ENCODE measurements around the gene FCAR. TPM values are rescaled to one million over a fixed set of nuclear protein-coding genes. Genes with fewer than 3 reads are reported as not detected.
"Not testable (repeated sequence)": the region's sequence is repeated elsewhere in the genome, so short reads cannot be mapped to it uniquely, and the experiment has no call there.

The FCAR gene
- total and polyA plus RNA-seq, 2 experiments from 2014 or later, result not detected

- H3K4me2 ChIP-seq (ENCODE audit: unreplicated experiment), result no peak overlapping the region
- H3K4me3 ChIP-seq, result no peak overlapping the region
- 29 to 33% methylated on average over 2 of the region's 2 CpGs for WGBS, 2 experiments (ENCODE audit: low coverage in 1 of 2, low lambda C conversion rate in 2 of 2, missing lambda C conversion rate in 2 of 2)
- H2AFZ ChIP-seq, result no peak overlapping the region
- no peaks in the 10 kb centered on the region for H3K36me3 ChIP-seq (ENCODE audit: low read depth)
- H3K4me1 ChIP-seq (ENCODE audit: insufficient read depth), result no peaks in the 10 kb centered on the region
- H3K9ac ChIP-seq, result no peak overlapping the region
- no peak for TF ChIP-seq EZH2 (IDR thresholded peaks at IDR 0.05; ENCODE audit: insufficient read depth, poor library complexity, severe bottlenecking)
- TF ChIP-seq EZH2phosphoT487 (IDR thresholded peaks at IDR 0.05; ENCODE audit: insufficient read depth, low read depth), result no peak
- H4K20me1 ChIP-seq (ENCODE audit: insufficient read depth), result no peaks in the 10 kb centered on the region
- H3K27me3 ChIP-seq (replicated peaks; ENCODE audit: insufficient read depth), result no peaks in the 10 kb centered on the region
- no peak overlapping the region for H3K27ac ChIP-seq
- no peaks in the 10 kb centered on the region for H3K9me2 ChIP-seq (ENCODE audit: insufficient read depth)
- H3F3A ChIP-seq (ENCODE audit: insufficient read depth), result no peaks in the 10 kb centered on the region
- DNase-seq, result no peak
- no peaks in the 10 kb centered on the region for H3K79me2 ChIP-seq (ENCODE audit: insufficient read depth)
- in situ Hi-C loops (cut with MboI), result no loop called here
- H3K9me3 ChIP-seq (ENCODE audit: low read depth), result no peaks in the 10 kb centered on the region
Observed at GRCh38 chr19:54896036-54896435, 22.0 kb downstream of the FCAR start.

DNA sequence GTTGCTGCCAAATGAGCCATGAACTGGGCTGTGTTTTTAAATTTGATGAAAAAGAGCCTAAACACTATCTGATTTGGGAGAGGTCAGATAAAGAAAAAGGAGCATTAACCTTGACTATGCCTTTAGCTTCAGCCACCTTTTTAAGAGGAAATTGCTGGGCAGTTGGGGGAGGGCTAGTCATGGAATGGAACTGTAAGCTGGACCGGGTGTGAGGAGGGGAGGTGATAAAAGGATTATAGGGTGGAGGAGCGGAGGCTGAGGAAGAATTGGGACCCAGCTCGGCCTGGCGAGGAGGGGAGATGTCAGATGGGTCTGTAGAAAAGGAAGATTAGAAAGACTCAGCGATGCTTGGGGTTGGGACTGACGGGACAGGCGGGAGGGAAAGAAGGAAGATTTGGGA is 24.6 kb downstream of the FCAR start:
- 36 to 39% methylated on average over 7 of the region's 7 CpGs for whole genome bisulfite sequencing, 2 experiments (ENCODE audit: low coverage in 1 of 2, low lambda C conversion rate in 2 of 2, missing lambda C conversion rate in 2 of 2)
- H3K79me2 ChIP-seq (ENCODE audit: insufficient read depth); H3K36me3 ChIP-seq (ENCODE audit: low read depth); H3F3A ChIP-seq (ENCODE audit: insufficient read depth); H3K27ac ChIP-seq; H3K9ac ChIP-seq; H3K27me3 ChIP-seq (replicated peaks; ENCODE audit: insufficient read depth); H3K9me2 ChIP-seq (ENCODE audit: insufficient read depth); in situ Hi-C loops (cut with MboI); H3K4me2 ChIP-seq (ENCODE audit: unreplicated experiment); H3K9me3 ChIP-seq (ENCODE audit: low read depth); H3K4me3 ChIP-seq; H4K20me1 ChIP-seq (ENCODE audit: insufficient read depth); H2AFZ ChIP-seq; DNase-seq; H3K4me1 ChIP-seq (ENCODE audit: insufficient read depth): not testable (repeated sequence)

DNA sequence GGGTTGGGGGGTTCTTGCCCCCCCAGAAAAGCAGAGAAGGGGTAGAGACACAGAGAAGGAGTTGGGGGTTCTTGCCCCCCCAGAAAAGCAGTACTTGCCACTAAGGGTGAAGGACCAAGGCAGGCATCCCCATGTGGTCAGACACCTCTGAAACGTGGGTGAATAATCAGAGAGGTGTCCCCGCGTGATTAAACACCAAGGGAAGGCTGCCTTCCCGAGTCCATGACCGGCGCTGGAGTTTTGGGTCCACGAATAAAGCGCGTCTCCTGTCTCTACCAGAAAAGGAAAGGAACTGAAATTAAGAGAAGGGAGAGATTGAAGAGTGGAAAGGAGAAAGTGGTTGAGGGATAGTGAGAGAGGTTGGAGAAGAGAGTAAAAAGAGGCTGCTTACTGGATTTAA is 25.6 kb downstream of the FCAR start:
- 50 to 55% methylated on average over 9 of the region's 9 CpGs for WGBS, 2 experiments (ENCODE audit: low coverage in 1 of 2, low lambda C conversion rate in 2 of 2, missing lambda C conversion rate in 2 of 2)
- DNase-seq; H3K27ac ChIP-seq; H3K79me2 ChIP-seq (ENCODE audit: insufficient read depth); H3K4me2 ChIP-seq (ENCODE audit: unreplicated experiment); H3K36me3 ChIP-seq (ENCODE audit: low read depth); H2AFZ ChIP-seq; H3F3A ChIP-seq (ENCODE audit: insufficient read depth); H3K4me1 ChIP-seq (ENCODE audit: insufficient read depth); H3K9ac ChIP-seq; in situ Hi-C loops (cut with MboI); H3K9me3 ChIP-seq (ENCODE audit: low read depth); H3K4me3 ChIP-seq; H4K20me1 ChIP-seq (ENCODE audit: insufficient read depth); H3K9me2 ChIP-seq (ENCODE audit: insufficient read depth); H3K27me3 ChIP-seq (replicated peaks; ENCODE audit: insufficient read depth): not testable (repeated sequence)

DNA sequence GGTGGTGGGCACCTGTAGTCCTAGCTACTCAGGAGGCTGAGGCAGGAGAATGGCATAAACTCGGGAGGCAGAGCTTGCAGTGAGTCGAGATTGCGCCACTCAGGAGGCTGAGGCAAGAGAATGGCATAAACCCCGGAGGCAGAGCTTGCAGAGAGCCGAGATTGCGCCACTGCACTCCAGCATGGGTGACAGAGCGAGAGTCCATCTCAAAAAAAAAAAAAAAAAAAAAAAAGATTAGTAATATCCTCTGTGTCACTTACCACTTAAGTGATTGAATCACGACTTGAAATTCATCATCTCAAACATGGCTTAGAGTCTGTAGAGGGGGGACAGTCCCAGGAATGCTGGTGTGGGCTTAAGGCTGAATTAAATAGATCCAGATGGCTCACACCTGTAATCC is 27.1 kb downstream of the FCAR start:
- H3K36me3 ChIP-seq (ENCODE audit: low read depth); H3K4me2 ChIP-seq (ENCODE audit: unreplicated experiment); H3K27me3 ChIP-seq (replicated peaks; ENCODE audit: insufficient read depth); H3K79me2 ChIP-seq (ENCODE audit: insufficient read depth); H3K4me3 ChIP-seq; H4K20me1 ChIP-seq (ENCODE audit: insufficient read depth); DNase-seq; H3K9me2 ChIP-seq (ENCODE audit: insufficient read depth); H3K9me3 ChIP-seq (ENCODE audit: low read depth); H2AFZ ChIP-seq; H3K27ac ChIP-seq; H3K4me1 ChIP-seq (ENCODE audit: insufficient read depth); in situ Hi-C loops (cut with MboI); H3K9ac ChIP-seq; H3F3A ChIP-seq (ENCODE audit: insufficient read depth): not testable (repeated sequence)
- WGBS, 2 experiments (ENCODE audit: low coverage in 1 of 2, low lambda C conversion rate in 2 of 2, missing lambda C conversion rate in 2 of 2), result 31 to 44% methylated on average over 7 to 8 of the region's 8 CpGs

GRCh38 chr19:54902061-54902460 is 28.0 kb downstream of the FCAR start:
- no peaks in the 10 kb centered on the region for H4K20me1 ChIP-seq (ENCODE audit: insufficient read depth)
- no peaks in the 10 kb centered on the region for H3F3A ChIP-seq (ENCODE audit: insufficient read depth)
- H3K4me1 ChIP-seq (ENCODE audit: insufficient read depth), result no peaks in the 10 kb centered on the region
- no peaks in the 10 kb centered on the region for H3K79me2 ChIP-seq (ENCODE audit: insufficient read depth)
- no peak overlapping the region for H3K27ac ChIP-seq
- H3K27me3 ChIP-seq (replicated peaks; ENCODE audit: insufficient read depth), result no peaks in the 10 kb centered on the region
- H2AFZ ChIP-seq, result no peak overlapping the region
- in situ Hi-C loops (cut with MboI), result no loop called here
- H3K9ac ChIP-seq, result no peak overlapping the region
- no peaks in the 10 kb centered on the region for H3K36me3 ChIP-seq (ENCODE audit: low read depth)
- WGBS, 2 experiments (ENCODE audit: low coverage in 1 of 2, low lambda C conversion rate in 2 of 2, missing lambda C conversion rate in 2 of 2), result 19 to 25% methylated on average over 3 of the region's 3 CpGs
- H3K9me3 ChIP-seq (ENCODE audit: low read depth), result no peaks in the 10 kb centered on the region
- TF ChIP-seq EZH2 (IDR thresholded peaks at IDR 0.05; ENCODE audit: insufficient read depth, poor library complexity, severe bottlenecking) (no peak), EZH2phosphoT487 (IDR thresholded peaks at IDR 0.05; ENCODE audit: insufficient read depth, low read depth) (no peak)
- H3K4me3 ChIP-seq, result no peak overlapping the region
- no peak overlapping the region for H3K4me2 ChIP-seq (ENCODE audit: unreplicated experiment)
- no peaks in the 10 kb centered on the region for H3K9me2 ChIP-seq (ENCODE audit: insufficient read depth)
- no peak for DNase-seq
